ENCODE data around the gene MUC4. TPM values are rescaled to one million over a fixed set of nuclear protein-coding genes. Genes with fewer than 3 reads are reported as not detected.
"Not testable (repeated sequence)": the region's sequence is repeated elsewhere in the genome, so short reads cannot be mapped to it uniquely, and the experiment has no call there.

MUC4 gene
- polyA plus RNA-seq, 1 experiment, result not detected

DNA sequence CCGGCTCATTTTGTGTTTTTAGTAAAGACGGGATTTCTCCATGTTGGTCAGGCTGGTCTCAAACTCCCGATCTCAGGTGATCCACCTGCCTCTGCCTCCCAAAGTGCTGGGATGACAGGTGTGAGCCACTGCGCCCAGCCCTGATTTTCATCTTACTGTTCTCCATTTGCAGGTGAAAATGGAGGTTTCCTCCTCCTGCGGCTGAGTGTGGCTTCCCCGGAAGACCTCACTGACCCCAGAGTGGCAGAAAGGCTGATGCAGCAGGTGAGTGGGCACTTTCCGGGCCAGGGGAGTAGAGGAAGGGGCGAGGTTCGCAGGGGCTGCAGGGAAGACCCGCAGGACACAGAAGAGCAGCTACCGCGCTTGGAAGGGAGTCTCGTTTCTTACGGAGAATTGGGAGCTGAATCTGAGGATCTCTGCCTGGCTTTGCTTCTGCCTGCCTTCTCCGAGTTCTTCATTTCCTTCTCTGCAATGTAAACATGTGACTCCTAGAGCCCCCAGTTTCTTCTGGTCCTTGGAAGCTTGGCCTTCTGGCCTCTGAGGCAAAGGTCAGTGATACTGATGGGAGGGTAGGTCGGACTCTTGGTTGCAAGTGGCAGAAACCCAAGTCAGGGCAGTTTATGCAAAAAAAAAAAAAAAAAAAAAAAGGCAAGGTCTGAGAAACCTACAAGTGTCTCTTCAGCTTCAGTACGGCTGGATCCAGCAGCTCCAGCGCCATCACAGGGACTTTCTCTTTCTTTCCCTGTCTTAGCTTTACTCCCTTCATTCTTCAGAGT is 82.1 kb downstream of the MUC4 start:
- DNase-seq (ENCODE audit: low read depth, low spot score), result no peak
- POLR2A ChIA-PET, result no interaction called here
- CTCF ChIA-PET, result no interaction called here
- Histone ChIP-seq H3K27me3 (ENCODE audit: control insufficient read depth, insufficient read depth, low read length) (peaks cover 34% of the 10 kb centered on the region), H3K9me3 (ENCODE audit: control insufficient read depth, insufficient read depth, low read length) (no peaks in the 10 kb centered on the region; the same call in 1 of the 2 replicates), H3K27ac (ENCODE audit: low read depth, low read length) (no peak overlapping the region), H3K4me3 (ENCODE audit: low read depth, low read length) (no peak overlapping the region)
- TF ChIP-seq, protein P1, sequence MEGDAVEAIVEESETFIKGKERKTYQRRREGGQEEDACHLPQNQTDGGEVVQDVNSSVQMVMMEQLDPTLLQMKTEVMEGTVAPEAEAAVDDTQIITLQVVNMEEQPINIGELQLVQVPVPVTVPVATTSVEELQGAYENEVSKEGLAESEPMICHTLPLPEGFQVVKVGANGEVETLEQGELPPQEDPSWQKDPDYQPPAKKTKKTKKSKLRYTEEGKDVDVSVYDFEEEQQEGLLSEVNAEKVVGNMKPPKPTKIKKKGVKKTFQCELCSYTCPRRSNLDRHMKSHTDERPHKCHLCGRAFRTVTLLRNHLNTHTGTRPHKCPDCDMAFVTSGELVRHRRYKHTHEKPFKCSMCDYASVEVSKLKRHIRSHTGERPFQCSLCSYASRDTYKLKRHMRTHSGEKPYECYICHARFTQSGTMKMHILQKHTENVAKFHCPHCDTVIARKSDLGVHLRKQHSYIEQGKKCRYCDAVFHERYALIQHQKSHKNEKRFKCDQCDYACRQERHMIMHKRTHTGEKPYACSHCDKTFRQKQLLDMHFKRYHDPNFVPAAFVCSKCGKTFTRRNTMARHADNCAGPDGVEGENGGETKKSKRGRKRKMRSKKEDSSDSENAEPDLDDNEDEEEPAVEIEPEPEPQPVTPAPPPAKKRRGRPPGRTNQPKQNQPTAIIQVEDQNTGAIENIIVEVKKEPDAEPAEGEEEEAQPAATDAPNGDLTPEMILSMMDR (IDR thresholded peaks at IDR 0.05; ENCODE audit: low read depth, low read length), result no peak

GRCh38 chr3:195728789-195729188 is 82.9 kb downstream of the MUC4 start:
- H3K9me3 ChIP-seq (ENCODE audit: control insufficient read depth, insufficient read depth, low read length); DNase-seq (ENCODE audit: low read depth, low spot score); H3K27ac ChIP-seq (ENCODE audit: low read depth, low read length); CTCF ChIA-PET; H3K4me3 ChIP-seq (ENCODE audit: low read depth, low read length); POLR2A ChIA-PET: not testable (repeated sequence)
- H3K27me3 ChIP-seq (ENCODE audit: control insufficient read depth, insufficient read depth, low read length), result peaks cover 34% of the 10 kb centered on the region

DNA sequence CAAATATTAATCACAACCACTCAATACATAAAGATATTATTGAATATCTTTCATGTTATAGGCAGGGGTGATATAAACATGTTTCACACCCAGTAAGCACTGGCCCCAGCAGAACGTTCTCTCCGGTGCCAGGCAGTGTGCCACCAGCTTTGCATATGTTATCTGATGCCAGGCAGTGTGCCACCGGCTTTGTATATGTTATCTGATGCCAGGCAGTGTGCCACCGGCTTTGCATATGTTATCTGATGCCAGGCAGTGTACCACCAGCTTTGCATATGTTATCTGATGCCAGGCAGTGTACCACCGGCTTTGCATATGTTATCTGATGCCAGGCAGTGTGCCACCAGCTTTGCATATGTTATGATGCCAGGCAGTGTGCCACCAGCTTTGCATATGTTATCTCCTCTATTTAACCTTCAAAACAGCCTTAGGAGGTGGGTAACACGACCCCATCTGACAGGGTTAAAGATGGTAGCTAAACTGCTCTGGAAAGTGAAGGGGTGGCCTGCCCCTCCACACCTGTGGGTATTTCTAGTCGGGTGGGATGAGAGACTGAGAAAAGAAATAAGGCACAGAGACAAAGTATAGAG is 84.0 kb downstream of the MUC4 start:
- CTCF ChIA-PET, result no interaction called here
- DNase-seq (ENCODE audit: low read depth, low spot score), result no peak
- POLR2A ChIA-PET, result no interaction called here

GRCh38 chr3:195725916-195726740 is 85.6 kb downstream of the MUC4 start:
- CTCF ChIA-PET; H3K9me3 ChIP-seq (ENCODE audit: control insufficient read depth, insufficient read depth, low read length); DNase-seq (ENCODE audit: low read depth, low spot score); H3K27ac ChIP-seq (ENCODE audit: low read depth, low read length); POLR2A ChIA-PET; H3K4me3 ChIP-seq (ENCODE audit: low read depth, low read length): not testable (repeated sequence)
- H3K27me3 ChIP-seq (ENCODE audit: control insufficient read depth, insufficient read depth, low read length), result peaks cover 34% of the 10 kb centered on the region

More for the DNA sequence above, 84.0 kb downstream of the MUC4 start:
- H3K4me3 ChIP-seq (ENCODE audit: low read depth, low read length), result no peak overlapping the region
- TF ChIP-seq, protein P1 (IDR thresholded peaks at IDR 0.05; ENCODE audit: low read depth, low read length), result no peak
- H3K9me3 ChIP-seq (ENCODE audit: control insufficient read depth, insufficient read depth, low read length), result no peaks in the 10 kb centered on the region; the same call in 1 of the 2 replicates
- peaks cover 36% of the 10 kb centered on the region for H3K27me3 ChIP-seq (ENCODE audit: control insufficient read depth, insufficient read depth, low read length)
- no peak overlapping the region for H3K27ac ChIP-seq (ENCODE audit: low read depth, low read length)

DNA sequence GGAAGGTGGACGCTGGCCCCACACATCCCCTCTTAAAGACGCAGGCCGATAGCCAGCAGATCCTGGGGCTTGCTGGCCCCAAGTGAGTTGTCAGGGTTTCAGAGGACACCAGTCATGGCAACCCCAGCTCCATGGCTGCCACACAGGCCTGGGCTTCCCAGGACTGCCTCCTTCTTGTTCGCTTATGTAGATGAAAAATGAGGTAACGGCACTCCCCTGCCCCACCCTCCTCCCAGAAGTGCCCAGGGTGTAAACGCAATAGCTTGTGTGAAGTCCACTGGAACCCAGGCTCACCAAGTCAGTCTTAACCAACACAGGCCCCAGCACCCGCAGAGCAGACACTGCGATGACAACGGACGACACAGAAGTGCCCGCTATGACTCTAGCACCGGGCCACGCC is 87.4 kb downstream of the MUC4 start:
- POLR2A ChIA-PET; H3K9me3 ChIP-seq (ENCODE audit: control insufficient read depth, insufficient read depth, low read length); H3K27ac ChIP-seq (ENCODE audit: low read depth, low read length); H3K4me3 ChIP-seq (ENCODE audit: low read depth, low read length); CTCF ChIA-PET; DNase-seq (ENCODE audit: low read depth, low spot score): not testable (repeated sequence)
- peaks cover 28% of the 10 kb centered on the region for H3K27me3 ChIP-seq (ENCODE audit: control insufficient read depth, insufficient read depth, low read length)

DNA sequence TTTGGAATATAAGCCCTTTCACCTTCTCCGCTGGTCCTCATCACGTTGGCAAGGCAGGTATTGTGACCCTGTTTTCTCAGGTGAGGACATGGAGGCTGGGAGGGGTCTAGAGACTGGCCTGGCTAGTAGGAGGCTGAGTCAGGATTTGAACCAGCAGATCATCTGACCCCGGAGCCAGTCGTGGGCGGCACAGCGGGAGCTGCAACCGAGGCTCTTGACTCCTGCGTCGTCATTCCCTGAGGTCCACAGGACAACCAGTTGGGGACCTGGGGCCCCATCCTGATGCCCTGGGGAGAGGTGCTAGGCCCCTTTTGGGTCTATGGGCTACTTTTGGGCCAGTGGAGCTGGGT is 88.8 kb downstream of the MUC4 start:
- POLR2A ChIA-PET; CTCF ChIA-PET; H3K27ac ChIP-seq (ENCODE audit: low read depth, low read length); H3K9me3 ChIP-seq (ENCODE audit: control insufficient read depth, insufficient read depth, low read length); DNase-seq (ENCODE audit: low read depth, low spot score); H3K4me3 ChIP-seq (ENCODE audit: low read depth, low read length): not testable (repeated sequence)
- peaks cover 35% of the 10 kb centered on the region for H3K27me3 ChIP-seq (ENCODE audit: control insufficient read depth, insufficient read depth, low read length)

GRCh38 chr3:195722139-195722995 is 89.4 kb downstream of the MUC4 start:
- CTCF ChIA-PET; H3K9me3 ChIP-seq (ENCODE audit: control insufficient read depth, insufficient read depth, low read length); POLR2A ChIA-PET; DNase-seq (ENCODE audit: low read depth, low spot score); H3K4me3 ChIP-seq (ENCODE audit: low read depth, low read length); H3K27ac ChIP-seq (ENCODE audit: low read depth, low read length): not testable (repeated sequence)
- H3K27me3 ChIP-seq (ENCODE audit: control insufficient read depth, insufficient read depth, low read length), result peaks cover 35% of the 10 kb centered on the region

DNA sequence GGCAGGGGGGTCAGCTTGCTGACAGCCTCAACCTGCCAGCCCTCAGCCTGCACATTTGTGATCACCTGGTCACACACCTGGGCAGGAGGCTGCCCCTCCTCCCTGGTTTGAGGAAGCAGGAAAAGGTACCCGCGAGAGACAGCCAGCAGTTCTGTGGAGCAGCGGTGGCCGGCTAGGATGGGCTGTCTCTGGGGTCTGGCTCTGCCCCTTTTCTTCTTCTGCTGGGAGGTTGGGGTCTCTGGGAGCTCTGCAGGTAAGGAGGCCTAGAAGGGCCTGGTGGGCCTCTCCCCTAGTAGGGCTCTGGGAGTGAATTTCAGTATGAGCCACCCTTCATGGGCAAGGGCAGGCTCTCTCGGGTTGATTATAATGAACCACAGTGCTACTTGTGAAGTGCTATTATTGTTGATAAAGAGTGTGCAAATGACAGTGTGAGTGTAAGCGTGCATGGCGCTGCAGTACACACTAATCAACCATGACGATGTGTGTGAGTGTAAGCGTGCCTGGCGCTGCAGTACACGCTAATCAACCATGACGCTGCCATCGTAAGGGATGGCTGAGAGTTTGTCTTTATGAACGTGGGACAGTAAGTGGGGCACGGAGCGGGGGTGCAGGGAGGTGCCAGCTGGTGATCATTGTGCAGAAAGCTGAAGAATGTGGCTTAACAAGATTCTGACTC is 90.8 kb downstream of the MUC4 start, which contains the start of gene MUC20:
MUC20 (plus strand) TSS at position 148 of the 676 bp plus-strand sequence; CDS start at position 178, 30 bp downstream.
- H3K9me3 ChIP-seq (ENCODE audit: control insufficient read depth, insufficient read depth, low read length); POLR2A ChIA-PET; H3K4me3 ChIP-seq (ENCODE audit: low read depth, low read length); DNase-seq (ENCODE audit: low read depth, low spot score); H3K27ac ChIP-seq (ENCODE audit: low read depth, low read length): not testable (repeated sequence)
- peaks cover 33% of the 10 kb centered on the region for H3K27me3 ChIP-seq (ENCODE audit: control insufficient read depth, insufficient read depth, low read length)
- CTCF ChIA-PET, result interaction anchor here (0.7 to 0.9 kb wide), 2 partner anchors 174 to 450 kb away, joined by 5 to 6 read pairs; partner anchors contain the start of gene XXYLT1
